Peyer's patch (tissue), 4 donors: ENCODE data around the gene GNL3. TPM values are rescaled to one million over a fixed set of nuclear protein-coding genes. Genes with fewer than 3 reads are reported as not detected.

Experiments used
- DNase-seq, 3 donors: peaks; one replicate each; pipeline ENCODE4 v3.0.0-alpha.2; 2017 to 2019
- H3K27ac ChIP-seq, 4 donors: fragments of 200-600 bp; sonication (generic); one replicate each; pipeline ENCODE4 v1.5.1; 2016 to 2019
- H3K27me3 ChIP-seq, 2 donors: fragments of 200-600 bp; sonication (generic); one replicate each; pipeline ENCODE4 v1.5.1; 2019
- H3K36me3 ChIP-seq, 3 donors: fragments of 200-600 bp; sonication (generic); one replicate each; pipeline ENCODE4 v1.5.1; 2016 to 2019
- H3K4me1 ChIP-seq, 4 donors: fragments of 200-600 bp; sonication (generic); one replicate each; pipeline ENCODE4 v1.5.1; 2016 to 2019
- H3K4me3 ChIP-seq, 4 donors: fragments of 200-600 bp; sonication (generic); 1 replicate in 3 of 4; 2 replicates in 1 of 4; pipeline ENCODE4 v1.5.1; 2016 to 2019; ENCODE audit warnings: mild to moderate bottlenecking in 1 of 4
- H3K9me3 ChIP-seq, 4 donors: fragments of 200-600 bp; sonication (generic); one replicate each; pipeline ENCODE4 v1.5.1; 2016 to 2019; ENCODE audit warnings: mild to moderate bottlenecking in 1 of 4
- POLR2A ChIP-seq, 2 donors: fragments of 450-650 bp; IDR thresholded peaks; one replicate each; pipeline ENCODE4 v1.5.1; 2017; ENCODE audit warnings: antibody characterized with exemption in 2 of 2, mild to moderate bottlenecking in 2 of 2, moderate library complexity in 2 of 2
- total RNA-seq, 4 donors: library from RNA; depleted of rRNA; stranded (reverse); fragments of >200 nt; gene quantifications; one replicate each; pipeline ENCODE4 v1.1.0, GENCODE V29; 2016
- TF ChIP-seq, protein P1 (sequence below), 6 experiments: fragments of 450-650 bp in 4 of 6; fragments of 200-600 bp in 2 of 6; sonication (generic) in 1 of 6; IDR thresholded peaks; one replicate each; pipeline ENCODE4 v1.5.1; 2017 to 2019; ENCODE audit warnings: antibody characterized with exemption in 6 of 6, mild to moderate bottlenecking in 3 of 6, moderate library complexity in 1 of 6

Gene GNL3
- total RNA-seq, 4 donors from 2014 or later = 21.5 to 249 (median 48.6) TPM

DNA sequence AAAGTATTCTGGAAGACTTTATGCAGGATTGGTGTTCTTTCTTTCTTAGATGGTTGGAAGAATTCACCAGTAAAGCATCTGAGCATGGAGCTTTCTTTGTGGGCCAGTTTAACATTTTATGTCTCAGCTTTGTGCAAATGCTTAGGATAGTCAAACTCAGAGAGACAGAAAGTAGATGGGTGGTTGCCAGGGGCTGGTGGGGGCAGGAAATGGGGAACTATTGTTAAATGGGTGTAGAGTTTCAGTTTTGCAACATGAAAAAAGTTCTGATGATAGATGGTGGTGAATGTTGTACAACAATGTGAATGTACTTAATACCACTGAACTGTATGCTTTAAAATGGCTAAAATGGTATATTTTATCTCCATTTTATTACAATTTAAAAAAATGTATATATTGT is 44.8 kb downstream of the GNL3 start:
- no peak for TF ChIP-seq POLR2A (IDR thresholded peaks at IDR 0.05)
- TF ChIP-seq, protein P1, sequence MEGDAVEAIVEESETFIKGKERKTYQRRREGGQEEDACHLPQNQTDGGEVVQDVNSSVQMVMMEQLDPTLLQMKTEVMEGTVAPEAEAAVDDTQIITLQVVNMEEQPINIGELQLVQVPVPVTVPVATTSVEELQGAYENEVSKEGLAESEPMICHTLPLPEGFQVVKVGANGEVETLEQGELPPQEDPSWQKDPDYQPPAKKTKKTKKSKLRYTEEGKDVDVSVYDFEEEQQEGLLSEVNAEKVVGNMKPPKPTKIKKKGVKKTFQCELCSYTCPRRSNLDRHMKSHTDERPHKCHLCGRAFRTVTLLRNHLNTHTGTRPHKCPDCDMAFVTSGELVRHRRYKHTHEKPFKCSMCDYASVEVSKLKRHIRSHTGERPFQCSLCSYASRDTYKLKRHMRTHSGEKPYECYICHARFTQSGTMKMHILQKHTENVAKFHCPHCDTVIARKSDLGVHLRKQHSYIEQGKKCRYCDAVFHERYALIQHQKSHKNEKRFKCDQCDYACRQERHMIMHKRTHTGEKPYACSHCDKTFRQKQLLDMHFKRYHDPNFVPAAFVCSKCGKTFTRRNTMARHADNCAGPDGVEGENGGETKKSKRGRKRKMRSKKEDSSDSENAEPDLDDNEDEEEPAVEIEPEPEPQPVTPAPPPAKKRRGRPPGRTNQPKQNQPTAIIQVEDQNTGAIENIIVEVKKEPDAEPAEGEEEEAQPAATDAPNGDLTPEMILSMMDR (IDR thresholded peaks at IDR 0.05) = no peak
- H3K27me3 ChIP-seq = no peaks in the 10 kb centered on the region
- H3K4me1 ChIP-seq = no peaks in the 10 kb centered on the region
- H3K9me3 ChIP-seq = peaks cover 0 to 8% (median 0%) of the 10 kb centered on the region in 4 donors
- H3K27ac ChIP-seq = no peak overlapping the region
- no peak for DNase-seq
- no peak overlapping the region for H3K4me3 ChIP-seq
- peaks cover 0 to 40% (median 0%) of the 10 kb centered on the region in 3 donors for H3K36me3 ChIP-seq

DNA sequence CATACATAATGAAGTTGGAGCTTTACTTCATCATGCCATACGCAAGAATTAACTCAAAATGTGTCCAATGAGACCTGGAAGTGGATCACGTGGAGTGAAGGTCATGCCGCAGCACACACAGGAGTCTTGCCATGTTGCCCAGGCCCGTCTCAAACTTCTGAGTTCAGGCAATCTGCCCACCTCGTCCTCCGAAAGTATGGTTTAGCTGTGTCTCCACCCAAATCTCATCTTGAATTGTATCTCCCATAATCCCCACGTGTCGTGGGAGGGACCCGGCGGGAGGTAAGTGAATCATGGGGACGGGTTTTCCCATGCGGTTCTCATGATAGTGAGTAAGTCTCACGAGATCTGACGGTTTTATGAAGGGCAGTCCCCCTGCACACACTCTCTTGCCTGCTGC is 45.8 kb downstream of the GNL3 start:
- H3K36me3 ChIP-seq = peaks cover 0 to 48% (median 0%) of the 10 kb centered on the region in 3 donors
- no peaks in the 10 kb centered on the region for H3K27me3 ChIP-seq
- peaks cover 0 to 8% (median 0%) of the 10 kb centered on the region in 4 donors for H3K9me3 ChIP-seq
- TF ChIP-seq, protein P1 (IDR thresholded peaks at IDR 0.05) = no peak
- TF ChIP-seq POLR2A (IDR thresholded peaks at IDR 0.05) = no peak
- no peak overlapping the region for H3K27ac ChIP-seq
- no peaks in the 10 kb centered on the region for H3K4me1 ChIP-seq
- H3K4me3 ChIP-seq = no peak overlapping the region
- DNase-seq = no peak

DNA sequence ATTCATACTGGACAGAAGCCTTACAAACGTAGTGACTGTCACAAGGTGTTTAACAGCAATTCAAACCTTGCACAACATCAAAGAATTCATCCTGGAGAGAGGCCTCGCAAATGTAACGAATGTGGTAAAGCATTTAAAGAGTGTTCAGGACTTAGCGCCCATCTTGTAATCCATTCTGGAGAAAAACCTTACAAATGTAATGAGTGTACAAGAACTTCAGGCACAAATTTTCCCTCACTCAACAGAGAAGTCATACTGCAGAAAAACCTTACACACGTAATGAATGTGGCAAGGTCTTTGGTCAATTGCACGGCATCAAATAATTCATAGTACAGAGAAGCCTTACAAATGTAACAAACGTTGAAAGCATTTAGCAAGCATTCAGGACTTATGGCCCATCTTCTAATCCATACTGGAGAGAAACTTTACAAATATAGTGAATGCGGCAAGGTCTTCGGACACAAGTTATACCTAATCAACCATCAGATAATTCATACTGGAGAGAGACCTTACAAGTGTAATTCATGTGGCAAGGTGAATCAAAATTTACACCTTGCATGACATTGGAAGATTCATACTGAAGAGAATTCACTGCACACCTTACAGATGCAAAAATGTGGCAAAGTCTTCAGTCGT is 47.5 kb downstream of the GNL3 start:
- H3K9me3 ChIP-seq = peaks cover 0 to 8% (median 0%) of the 10 kb centered on the region in 4 donors
- no peak for DNase-seq
- peaks cover 0 to 55% (median 0%) of the 10 kb centered on the region in 3 donors for H3K36me3 ChIP-seq
- no peaks in the 10 kb centered on the region for H3K27me3 ChIP-seq
- no peaks in the 10 kb centered on the region for H3K4me1 ChIP-seq
- TF ChIP-seq POLR2A (IDR thresholded peaks at IDR 0.05) = no peak
- TF ChIP-seq, protein P1 (IDR thresholded peaks at IDR 0.05) = no peak
- no peak overlapping the region for H3K27ac ChIP-seq
- no peak overlapping the region for H3K4me3 ChIP-seq

DNA sequence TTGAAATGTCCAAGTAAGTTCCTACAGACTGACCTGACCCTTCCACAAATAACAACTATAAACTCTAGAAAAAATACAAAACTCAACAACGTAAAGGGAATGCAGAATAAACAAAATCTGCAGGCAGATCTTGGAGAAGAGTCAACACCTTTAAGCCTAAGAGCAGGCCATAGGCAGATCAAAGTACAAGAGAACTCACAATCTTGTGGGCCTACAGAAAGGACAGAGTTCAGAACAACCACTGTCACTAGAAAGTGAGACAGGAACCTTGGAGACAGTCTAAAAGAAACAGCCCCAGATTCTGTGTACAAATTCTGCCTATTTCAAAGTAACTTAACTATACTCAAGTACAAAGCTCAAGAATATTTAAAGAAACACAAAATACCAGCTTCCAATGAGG is 53.9 kb downstream of the GNL3 start:
- no peaks in the 10 kb centered on the region for H3K9me3 ChIP-seq
- H3K4me3 ChIP-seq = no peak overlapping the region
- H3K36me3 ChIP-seq = peaks cover 0 to 62% (median 0%) of the 10 kb centered on the region in 3 donors
- TF ChIP-seq POLR2A (IDR thresholded peaks at IDR 0.05) = no peak
- TF ChIP-seq, protein P1 (IDR thresholded peaks at IDR 0.05) = no peak
- H3K27me3 ChIP-seq = no peaks in the 10 kb centered on the region
- peak overlapping the region in 1 of 4 donors; percentile 19 for H3K27ac ChIP-seq
- no peak for DNase-seq
- H3K4me1 ChIP-seq = no peaks in the 10 kb centered on the region

DNA sequence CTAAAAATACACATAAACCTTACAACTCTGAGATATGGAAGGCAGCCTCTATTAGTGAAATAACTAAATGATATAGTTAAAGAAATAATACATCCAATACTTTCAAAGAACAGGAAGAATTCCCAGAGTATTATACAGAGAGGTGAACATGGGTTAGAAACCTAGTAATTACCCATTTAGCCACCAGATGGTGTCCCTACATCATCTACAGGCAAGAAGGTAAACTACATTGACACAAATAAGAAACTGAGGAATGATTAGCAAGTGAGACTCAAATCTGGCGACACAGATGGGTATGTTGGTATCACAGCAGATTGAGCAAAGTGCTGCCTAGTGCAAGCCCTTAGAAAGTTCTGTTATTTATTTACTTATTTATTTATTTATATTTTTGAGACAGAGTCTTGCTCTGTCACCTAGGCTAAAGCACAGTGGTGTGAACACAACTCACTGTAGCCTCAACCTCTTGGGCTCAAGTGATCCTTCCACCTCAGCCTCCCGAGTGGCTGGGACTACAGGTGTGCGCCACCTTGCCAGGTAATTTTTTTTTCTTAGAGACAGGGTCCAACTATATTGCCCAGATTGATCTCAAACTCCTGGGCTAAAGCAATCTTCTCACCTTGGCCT is 56.7 kb downstream of the GNL3 start:
- peaks cover 0 to 76% (median 0%) of the 10 kb centered on the region in 3 donors for H3K36me3 ChIP-seq
- no peak overlapping the region for H3K4me3 ChIP-seq
- no peak overlapping the region for H3K27ac ChIP-seq
- H3K9me3 ChIP-seq = no peaks in the 10 kb centered on the region
- H3K4me1 ChIP-seq = no peaks in the 10 kb centered on the region
- no peaks in the 10 kb centered on the region for H3K27me3 ChIP-seq
- TF ChIP-seq, protein P1 (IDR thresholded peaks at IDR 0.05) = peak in 5 of 6 experiments; percentile 21 to 76 (median 65)
- TF ChIP-seq POLR2A (IDR thresholded peaks at IDR 0.05) = no peak
- no peak for DNase-seq
